AG04449 (cell line): ENCODE data around the gene GLRA3.

Source experiments
- CTCF ChIA-PET: fragments of 350-600 bp; formaldehyde crosslinking; extraction: SDS; loops from one replicate; lab custom pipeline; 2021; ENCODE audit warnings: antibody characterized with exemption; lab: Yijun Ruan, JAX
- POLR2A ChIA-PET: fragments of 400-600, 350-600 bp; formaldehyde crosslinking; extraction: SDS; loops from one replicate; lab custom pipeline; 2020; ENCODE audit warnings: antibody characterized with exemption, inconsistent platforms; lab: Yijun Ruan, JAX
- DNase-seq: peaks from one replicate; pipeline ENCODE4 v3.0.0-alpha.2; 2010; ENCODE audit warnings: low read depth, low spot score
- H3K4me3 ChIP-seq: 2 replicates; pipeline ENCODE4 v1.5.1; 2011; ENCODE audit warnings: low read depth, mild to moderate bottlenecking, control low read depth, low read length
- CTCF ChIP-seq: IDR thresholded peaks from one replicate; pipeline ENCODE4 v1.5.1; 2011; ENCODE audit warnings: mild to moderate bottlenecking, moderate library complexity, low read length, control low read depth, inconsistent platforms; ENCODE audit not compliant: insufficient read depth; ENCODE audit errors: missing control alignments

Gene GLRA3

GRCh38 chr4:174707902-174708301 lies 121.1 kb downstream of the GLRA3 start:
- H3K4me3 ChIP-seq = no peak overlapping the region
- no peak for TF ChIP-seq CTCF
- ChIA-PET CTCF (no interaction called here), POLR2A (no interaction called here)
- DNase-seq = no peak

- TF ChIP-seq CTCF = no peak
These were observed 121.9 kb downstream of the GLRA3 start for GRCh38 chr4:174707051-174707676.

GRCh38 chr4:174702979-174703478 lies 126.0 kb downstream of the GLRA3 start:
- no peak for TF ChIP-seq CTCF
- H3K4me3 ChIP-seq = no peak overlapping the region
- DNase-seq = no peak
- POLR2A ChIA-PET = no interaction called here
- CTCF ChIA-PET = no interaction called here

More at GRCh38 chr4:174707051-174707676, 121.9 kb downstream of the GLRA3 start:
- DNase-seq = no peak
- POLR2A ChIA-PET = no interaction called here
- H3K4me3 ChIP-seq = no peak overlapping the region
- CTCF ChIA-PET = no interaction called here

- ChIA-PET POLR2A (no interaction called here), CTCF (no interaction called here)
- H3K4me3 ChIP-seq = no peak overlapping the region
- DNase-seq = no peak
- TF ChIP-seq CTCF = no peak
These were observed 129.4 kb downstream of the GLRA3 start for GRCh38 chr4:174699654-174700053.

- DNase-seq = no peak
- POLR2A ChIA-PET = no interaction called here
- no peak for TF ChIP-seq CTCF
- CTCF ChIA-PET = no interaction called here
- H3K4me3 ChIP-seq = no peak overlapping the region
These were observed 131.2 kb downstream of the GLRA3 start for GRCh38 chr4:174697896-174698295.

- TF ChIP-seq CTCF = no peak
- no peak for DNase-seq
- ChIA-PET CTCF (no interaction called here), POLR2A (no interaction called here)
- H3K4me3 ChIP-seq = no peak overlapping the region
These were observed 131.8 kb downstream of the GLRA3 start for GRCh38 chr4:174697202-174697601.
